PC-9 (cell line): ENCODE measurements around the gene NFX1.
"Not testable (repeated sequence)": the region's sequence is repeated elsewhere in the genome, so short reads cannot be mapped to it uniquely, and the experiment has no call there.

Source experiments
- CTCF ChIP-seq: fragments of 200-600 bp; sonication (generic); conservative IDR thresholded peaks from 2 replicates; pipeline ENCODE4 v1.6.1; 2017; ENCODE audit warnings: mixed run types, antibody characterized with exemption, mild to moderate bottlenecking, moderate library complexity
- EZH2 ChIP-seq: fragments of 200-600 bp; sonication (generic); IDR thresholded peaks from 2 replicates; pipeline ENCODE4 v1.8.0; 2017; ENCODE audit warnings: antibody characterized with exemption, low read depth

- TF ChIP-seq EZH2, CTCF: not testable (repeated sequence)
Observed at GRCh38 chr9:33402371-33402770, 112.1 kb downstream of the NFX1 start, which contains the start of gene AQP7.
